Stimulated activated naive B cell treated with anti-CD40 and anti-IgM and Interleukin-4, amounts not matched to agents 10 μg/mL and 1 μg/mL and 100 μg/mL, for 72 hours (primary cell): ENCODE data around the gene EBF3.

Experiments used
- ATAC-seq, 2 donors: fragments of 150-1000 bp; cut with Tn5 transposase; replicated peaks; 2 replicates each; pipeline ENCODE4 v1.10.0; 2021; ENCODE audit warnings: moderate library complexity in 1 of 2
- DNase-seq: peaks from one replicate; pipeline ENCODE4 v3.0.0; 2021
- H3K27ac Mint-ChIP-seq: one replicate; pipeline ENCODE4 v1.8.0; 2022; ENCODE audit warnings: mild to moderate bottlenecking, mixed read lengths
- H3K27me3 Mint-ChIP-seq, 2 donors: one replicate each; pipeline ENCODE4 v1.8.0; 2022; ENCODE audit warnings: mixed read lengths in 2 of 2
- H3K36me3 Mint-ChIP-seq, 2 donors: one replicate each; pipeline ENCODE4 v1.8.0; 2022; ENCODE audit warnings: mixed read lengths in 2 of 2, mild to moderate bottlenecking in 1 of 2
- H3K4me1 Mint-ChIP-seq, 2 donors: one replicate each; pipeline ENCODE4 v1.8.0; 2022; ENCODE audit warnings: mixed read lengths in 2 of 2, mild to moderate bottlenecking in 1 of 2
- H3K4me3 Mint-ChIP-seq, 2 donors: one replicate each; pipeline ENCODE4 v1.8.0; 2022; ENCODE audit warnings: mild to moderate bottlenecking in 2 of 2, mixed read lengths in 2 of 2, moderate library complexity in 1 of 2
- H3K9me3 Mint-ChIP-seq, 2 donors: one replicate each; pipeline ENCODE4 v1.8.0; 2022; ENCODE audit warnings: mixed read lengths in 2 of 2, mild to moderate bottlenecking in 1 of 2

EBF3 gene

GRCh38 chr10:129812398-129812797, 151.7 kb downstream of the EBF3 start:
- H3K9me3 Mint-ChIP-seq, result peaks cover 0 to 1% of the 10 kb centered on the region in 2 donors
- no peaks in the 10 kb centered on the region for H3K4me1 Mint-ChIP-seq
- peaks cover 2 to 3% of the 10 kb centered on the region in 2 donors for H3K36me3 Mint-ChIP-seq
- ATAC-seq (no peak), DNase-seq (no peak)
- H3K4me3 Mint-ChIP-seq, result no peak overlapping the region
- no peak overlapping the region for H3K27ac Mint-ChIP-seq
- H3K27me3 Mint-ChIP-seq, result peaks cover 0 to 4% of the 10 kb centered on the region in 2 donors

- H3K4me1 Mint-ChIP-seq, result no peaks in the 10 kb centered on the region
- no peak overlapping the region for H3K4me3 Mint-ChIP-seq
- ATAC-seq, result no peak
- H3K9me3 Mint-ChIP-seq, result peaks cover 6 to 9% of the 10 kb centered on the region in 2 donors
- H3K27me3 Mint-ChIP-seq, result peaks cover 4 to 5% of the 10 kb centered on the region in 2 donors
- H3K36me3 Mint-ChIP-seq, result peaks cover 6 to 7% of the 10 kb centered on the region in 2 donors
- no peak overlapping the region for H3K27ac Mint-ChIP-seq
- no peak for DNase-seq
These were observed 152.9 kb downstream of the EBF3 start for GRCh38 chr10:129811208-129811607.

- Mint-ChIP-seq H3K27me3 (peaks cover 4 to 5% of the 10 kb centered on the region in 2 donors), H3K9me3 (peaks cover 14 to 17% of the 10 kb centered on the region in 2 donors), H3K4me3 (no peak overlapping the region), H3K27ac (no peak overlapping the region), H3K4me1 (no peaks in the 10 kb centered on the region), H3K36me3 (peaks cover 6 to 7% of the 10 kb centered on the region in 2 donors)
- ATAC-seq, result no peak
- DNase-seq, result no peak
These were observed 154.2 kb downstream of the EBF3 start for GRCh38 chr10:129809841-129810240.

GRCh38 chr10:129809431-129809830, 154.6 kb downstream of the EBF3 start:
- peaks cover 17 to 18% of the 10 kb centered on the region in 2 donors for H3K9me3 Mint-ChIP-seq
- H3K4me1 Mint-ChIP-seq, result no peaks in the 10 kb centered on the region
- peaks cover 6 to 7% of the 10 kb centered on the region in 2 donors for H3K36me3 Mint-ChIP-seq
- ATAC-seq (no peak), DNase-seq (no peak)
- H3K27me3 Mint-ChIP-seq, result peaks cover 4 to 5% of the 10 kb centered on the region in 2 donors
- H3K27ac Mint-ChIP-seq, result no peak overlapping the region
- no peak overlapping the region for H3K4me3 Mint-ChIP-seq

GRCh38 chr10:129808092-129808983, 155.7 kb downstream of the EBF3 start:
- H3K27ac Mint-ChIP-seq, result no peak overlapping the region
- H3K27me3 Mint-ChIP-seq, result peaks cover 4 to 5% of the 10 kb centered on the region in 2 donors
- peaks cover 6 to 9% of the 10 kb centered on the region in 2 donors for H3K36me3 Mint-ChIP-seq
- no peak overlapping the region for H3K4me3 Mint-ChIP-seq
- no peak for DNase-seq
- H3K9me3 Mint-ChIP-seq, result peaks cover 24 to 26% of the 10 kb centered on the region in 2 donors
- no peaks in the 10 kb centered on the region for H3K4me1 Mint-ChIP-seq
- no peak for ATAC-seq

- peaks cover 6 to 12% of the 10 kb centered on the region in 2 donors for H3K36me3 Mint-ChIP-seq
- no peak overlapping the region for H3K4me3 Mint-ChIP-seq
- peaks cover 25 to 30% of the 10 kb centered on the region in 2 donors for H3K9me3 Mint-ChIP-seq
- peaks cover 5% of the 10 kb centered on the region in 2 donors for H3K27me3 Mint-ChIP-seq
- no peak for ATAC-seq
- DNase-seq, result no peak
- H3K4me1 Mint-ChIP-seq, result no peaks in the 10 kb centered on the region
- no peak overlapping the region for H3K27ac Mint-ChIP-seq
These were observed 156.9 kb downstream of the EBF3 start for GRCh38 chr10:129807211-129807610.

- Mint-ChIP-seq H3K4me1 (no peaks in the 10 kb centered on the region), H3K4me3 (no peak overlapping the region), H3K27me3 (peaks cover 5 to 13% of the 10 kb centered on the region in 2 donors), H3K36me3 (peaks cover 0 to 5% of the 10 kb centered on the region in 2 donors), H3K9me3 (peaks cover 16 to 26% of the 10 kb centered on the region in 2 donors), H3K27ac (no peak overlapping the region)
- DNase-seq, result no peak
- ATAC-seq, result no peak
These were observed 163.2 kb downstream of the EBF3 start for GRCh38 chr10:129800796-129801340.

GRCh38 chr10:129799942-129800341, 164.1 kb downstream of the EBF3 start:
- H3K4me1 Mint-ChIP-seq, result no peaks in the 10 kb centered on the region
- DNase-seq (no peak), ATAC-seq (no peak)
- H3K27me3 Mint-ChIP-seq, result peaks cover 5 to 13% of the 10 kb centered on the region in 2 donors
- peaks cover 13 to 22% of the 10 kb centered on the region in 2 donors for H3K9me3 Mint-ChIP-seq
- peaks cover 0 to 5% of the 10 kb centered on the region in 2 donors for H3K36me3 Mint-ChIP-seq
- no peak overlapping the region for H3K27ac Mint-ChIP-seq
- H3K4me3 Mint-ChIP-seq, result no peak overlapping the region

GRCh38 chr10:129796710-129797420, 167.2 kb downstream of the EBF3 start:
- no peak for DNase-seq
- Mint-ChIP-seq H3K9me3 (peaks cover 4 to 8% of the 10 kb centered on the region in 2 donors), H3K36me3 (no peaks in the 10 kb centered on the region), H3K4me3 (no peak overlapping the region), H3K27me3 (peaks cover 5 to 8% of the 10 kb centered on the region in 2 donors), H3K4me1 (no peaks in the 10 kb centered on the region), H3K27ac (no peak overlapping the region)
- no peak for ATAC-seq

- peaks cover 13% of the 10 kb centered on the region in 2 donors for H3K9me3 Mint-ChIP-seq
- H3K27ac Mint-ChIP-seq, result no peak overlapping the region
- peaks cover 3 to 5% of the 10 kb centered on the region in 2 donors for H3K27me3 Mint-ChIP-seq
- H3K4me3 Mint-ChIP-seq, result no peak overlapping the region
- DNase-seq (no peak), ATAC-seq (no peak)
- H3K36me3 Mint-ChIP-seq, result peaks cover 0 to 2% of the 10 kb centered on the region in 2 donors
- H3K4me1 Mint-ChIP-seq, result no peaks in the 10 kb centered on the region
These were observed 170.1 kb downstream of the EBF3 start for GRCh38 chr10:129793996-129794395.

- Mint-ChIP-seq H3K9me3 (peaks cover 13% of the 10 kb centered on the region in 2 donors), H3K27me3 (peaks cover 0 to 5% of the 10 kb centered on the region in 2 donors), H3K36me3 (peaks cover 0 to 2% of the 10 kb centered on the region in 2 donors), H3K4me1 (no peaks in the 10 kb centered on the region), H3K4me3 (no peak overlapping the region), H3K27ac (no peak overlapping the region)
- no peak for DNase-seq
- no peak for ATAC-seq
These were observed 170.6 kb downstream of the EBF3 start for GRCh38 chr10:129793479-129793878.

- ATAC-seq, result no peak
- peaks cover 0 to 5% of the 10 kb centered on the region in 2 donors for H3K27me3 Mint-ChIP-seq
- DNase-seq, result no peak
- peaks cover 0 to 2% of the 10 kb centered on the region in 2 donors for H3K36me3 Mint-ChIP-seq
- H3K9me3 Mint-ChIP-seq, result peaks cover 13% of the 10 kb centered on the region in 2 donors
- no peak overlapping the region for H3K4me3 Mint-ChIP-seq
- H3K27ac Mint-ChIP-seq, result no peak overlapping the region
- H3K4me1 Mint-ChIP-seq, result no peaks in the 10 kb centered on the region
These were observed 171.2 kb downstream of the EBF3 start for GRCh38 chr10:129792864-129793263.

GRCh38 chr10:129792141-129792540, 171.9 kb downstream of the EBF3 start:
- Mint-ChIP-seq H3K36me3 (peaks cover 5 to 6% of the 10 kb centered on the region in 2 donors), H3K4me3 (no peak overlapping the region), H3K27ac (no peak overlapping the region), H3K27me3 (peaks cover 0 to 4% of the 10 kb centered on the region in 2 donors), H3K4me1 (no peaks in the 10 kb centered on the region), H3K9me3 (peaks cover 17 to 18% of the 10 kb centered on the region in 2 donors)
- DNase-seq (no peak), ATAC-seq (no peak)

- Mint-ChIP-seq H3K27me3 (no peaks in the 10 kb centered on the region), H3K9me3 (peaks cover 18 to 20% of the 10 kb centered on the region in 2 donors), H3K27ac (no peak overlapping the region), H3K4me3 (no peak overlapping the region), H3K4me1 (no peaks in the 10 kb centered on the region), H3K36me3 (peaks cover 6 to 10% of the 10 kb centered on the region in 2 donors)
- ATAC-seq, result no peak
- no peak for DNase-seq
These were observed 173.2 kb downstream of the EBF3 start for GRCh38 chr10:129790715-129791446.
